IMR-90 (cell line): ENCODE data around the gene RPUSD2. TPM values are rescaled to one million over a fixed set of nuclear protein-coding genes. Genes with fewer than 3 reads are reported as not detected.

Experiments used
- ATAC-seq: fragments of 200-7000 bp; cut with Tn5 transposase; 2 replicates; pipeline ENCODE4 v1.9.1; 2020; ENCODE audit warnings: low read depth, mild to moderate bottlenecking, moderate library complexity
- BruUV-seq: library from RNA; stranded (reverse); fragments of 400-500 nt; replicated peaks from 2 replicates; lab custom pipeline; 2021; lab: Mats Ljungman, UMichigan
- CTCF ChIA-PET: fragments of 300-600 bp; formaldehyde crosslinking; extraction: SDS; loops from one replicate; lab custom pipeline; 2021; ENCODE audit warnings: antibody characterized with exemption; lab: Yijun Ruan, JAX
- POLR2A ChIA-PET: fragments of 300-600 bp; sonication (Branson Sonifier 250); formaldehyde crosslinking; loops from one replicate; lab custom pipeline; 2022; ENCODE audit warnings: antibody characterized with exemption; ENCODE audit not compliant: unreplicated experiment; lab: Charles Lee
- DNase-seq: peaks from one replicate; pipeline ENCODE4 v3.0.0; 2013
- H2AFZ ChIP-seq: replicated peaks from 2 replicates; pipeline ENCODE3; 2013; ENCODE audit warnings: low read length, mild to moderate bottlenecking; ENCODE audit not compliant: poor library complexity
- H2AK5ac ChIP-seq: 2 replicates; pipeline ENCODE4 v1.6.1; 2013; ENCODE audit warnings: low read depth, low read length, inconsistent platforms
- H2AK9ac ChIP-seq: replicated peaks from 2 replicates; pipeline ENCODE3; 2013; ENCODE audit warnings: mild to moderate bottlenecking, low read depth, low read length, moderate library complexity; ENCODE audit not compliant: poor library complexity
- H2BK120ac ChIP-seq: 2 replicates; pipeline ENCODE4 v1.6.1; 2013; ENCODE audit warnings: low read depth, low read length, inconsistent platforms
- H2BK15ac ChIP-seq: 3 replicates; pipeline ENCODE4 v1.6.1; 2013; ENCODE audit warnings: low read depth, low read length, inconsistent platforms
- H2BK20ac ChIP-seq: 2 replicates; pipeline ENCODE4 v1.6.1; 2013; ENCODE audit warnings: low read depth, mild to moderate bottlenecking, inconsistent platforms, low read length, moderate library complexity
- H2BK5ac ChIP-seq: 2 replicates; pipeline ENCODE4 v1.6.1; 2013; ENCODE audit warnings: mild to moderate bottlenecking, low read depth, low read length, inconsistent platforms; ENCODE audit not compliant: poor library complexity, severe bottlenecking
- H3K14ac ChIP-seq: replicated peaks from 2 replicates; pipeline ENCODE4 v1.6.1; 2013; ENCODE audit warnings: low read depth, low read length, inconsistent platforms
- H3K18ac ChIP-seq: 2 replicates; pipeline ENCODE4 v1.6.1; 2013; ENCODE audit warnings: low read depth, low read length, control low read depth
- H3K23ac ChIP-seq: 2 replicates; pipeline ENCODE4 v1.6.1; 2013; ENCODE audit warnings: low read depth, low read length, inconsistent platforms
- H3K27ac ChIP-seq: 2 replicates; pipeline ENCODE4 v1.5.1; 2013; ENCODE audit warnings: mild to moderate bottlenecking, control low read depth, low read length; ENCODE audit not compliant: insufficient read depth
- H3K27me3 ChIP-seq: 2 replicates; pipeline ENCODE4 v1.6.1; 2013; ENCODE audit warnings: low read length; ENCODE audit not compliant: control insufficient read depth, insufficient read depth
- H3K36me3 ChIP-seq: 2 replicates; pipeline ENCODE4 v1.6.1; 2013; ENCODE audit warnings: low read length, mixed read lengths; ENCODE audit not compliant: control insufficient read depth, insufficient read depth
- H3K4ac ChIP-seq: 2 replicates; pipeline ENCODE4 v1.6.1; 2013; ENCODE audit warnings: low read depth, low read length, inconsistent platforms
- H3K4me1 ChIP-seq: 2 replicates; pipeline ENCODE4 v1.6.1; 2013; ENCODE audit warnings: low read length, mixed read lengths; ENCODE audit not compliant: control insufficient read depth, insufficient read depth
- H3K4me2 ChIP-seq: 2 replicates; pipeline ENCODE4 v1.6.1; 2013; ENCODE audit warnings: low read depth, mild to moderate bottlenecking, control low read depth, low read length, moderate library complexity
- H3K4me3 ChIP-seq: 2 replicates; pipeline ENCODE4 v1.5.1; 2013; ENCODE audit warnings: low read depth, mild to moderate bottlenecking, control low read depth, low read length, moderate library complexity; ENCODE audit not compliant: insufficient read depth
- H3K56ac ChIP-seq: 2 replicates; pipeline ENCODE4 v1.6.1; 2013; ENCODE audit warnings: low read length, inconsistent platforms; ENCODE audit not compliant: insufficient read depth; ENCODE audit errors: extremely low read depth
- H3K79me1 ChIP-seq, 2 experiments: 2 replicates each; pipeline ENCODE4 v1.6.1; 2013; ENCODE audit warnings: low read length in 2 of 2, inconsistent platforms in 1 of 2, low read depth in 1 of 2
- H3K9ac ChIP-seq: 2 replicates; pipeline ENCODE4 v1.6.1; 2013; ENCODE audit warnings: low read depth, low read length, control low read depth
- H3K9me1 ChIP-seq: 2 replicates; pipeline ENCODE4 v1.6.1; 2013; ENCODE audit warnings: low read length, inconsistent platforms; ENCODE audit not compliant: insufficient read depth
- H3K9me3 ChIP-seq: 2 replicates; pipeline ENCODE4 v1.6.1; 2013; ENCODE audit warnings: low read length; ENCODE audit not compliant: control insufficient read depth, insufficient read depth
- H4K20me1 ChIP-seq: 2 replicates; pipeline ENCODE4 v1.6.1; 2013; ENCODE audit warnings: low read length, inconsistent platforms; ENCODE audit not compliant: insufficient read depth
- H4K5ac ChIP-seq: 2 replicates; pipeline ENCODE4 v1.6.1; 2013; ENCODE audit warnings: mild to moderate bottlenecking, low read depth, low read length, control low read depth
- H4K8ac ChIP-seq, 2 experiments: 2 replicates each; pipeline ENCODE4 v1.6.1; 2013; ENCODE audit warnings: low read depth in 2 of 2, low read length in 2 of 2, control low read depth in 1 of 2, inconsistent platforms in 1 of 2
- H4K91ac ChIP-seq: 2 replicates; pipeline ENCODE4 v1.6.1; 2013; ENCODE audit warnings: low read depth, low read length, inconsistent platforms; ENCODE audit not compliant: insufficient read depth
- FOS ChIP-seq: fragments of 150-350 bp; IDR thresholded peaks from 2 replicates; pipeline ENCODE4 v1.6.1; 2016; ENCODE audit warnings: low read depth, low read length
- POLR2A ChIP-seq: IDR thresholded peaks from 2 replicates; pipeline ENCODE4 v1.6.1; 2012; ENCODE audit warnings: mild to moderate bottlenecking, low read depth, low read length
- RCOR1 ChIP-seq: IDR thresholded peaks from 2 replicates; pipeline ENCODE4 v1.6.1; 2012; ENCODE audit warnings: mild to moderate bottlenecking, low read length, improper control_type of control experiment; ENCODE audit not compliant: insufficient replicate concordance
- RFX5 ChIP-seq: IDR thresholded peaks from 2 replicates; pipeline ENCODE4 v1.8.0; 2012; ENCODE audit warnings: low read depth, mild to moderate bottlenecking, low read length, moderate library complexity
- WGBS, 2 experiments: methylation state at CpG; one replicate each; pipeline versions ENCODE4 v1.1.5 to v1.1.7; 2013; ENCODE audit warnings: missing lambda C conversion rate in 2 of 2; ENCODE audit not compliant: insufficient read length in 1 of 2; ENCODE audit errors: extremely low coverage in 2 of 2; 5-methylcytosine and 5-hydroxymethylcytosine counted together
- dilution Hi-C: fragments of 300-500 bp; cut with HindIII; formaldehyde crosslinking; loops from one replicate; pipeline ENCODE4 v1.14.3; 2018; ENCODE audit warnings: low sequenced_read_pairs; ENCODE audit not compliant: unreplicated experiment
- in situ Hi-C: fragments of 300-500 bp; cut with MboI; formaldehyde crosslinking; loops from 3 replicates; pipeline ENCODE4 v1.14.3; 2019; ENCODE audit warnings: low sequenced_read_pairs, inconsistent platforms, mixed read lengths
- intact Hi-C: fragments of 100-400 bp; cut with micrococcal nuclease; formaldehyde crosslinking; loops from 2 replicates; pipeline ENCODE4 v1.10.0; 2022
- polyA plus RNA-seq, 3 experiments: library from polyadenylated mRNA; depleted of rRNA; stranded (reverse); fragments of >200 nt; gene quantifications; 2 replicates each; pipeline ENCODE4 v1.2.3, GENCODE V29; 2012; ENCODE audit warnings: low replicate concordance in 1 of 3
- total RNA-seq: library from RNA; depleted of rRNA; stranded (reverse); fragments of >200 nt; gene quantifications from 2 replicates; pipeline ENCODE4 v1.2.3, GENCODE V29; 2012
- TF ChIP-seq, protein P1 (sequence below): fragments of 150-350 bp; IDR thresholded peaks from 2 replicates; pipeline ENCODE4 v1.6.1; 2016; ENCODE audit warnings: low read depth, mild to moderate bottlenecking, low read length, moderate library complexity, borderline replicate concordance
- TF ChIP-seq, protein P2 (sequence below): conservative IDR thresholded peaks from 2 replicates; pipeline ENCODE4 v1.5.1; 2012; ENCODE audit warnings: mild to moderate bottlenecking, low read depth, low read length, improper control_type of control experiment

The RPUSD2 gene
- total and polyA plus RNA-seq, 2 of the 4 experiments (the other 2 are of a cell fraction) = 7.4 to 13.4 TPM

DNA sequence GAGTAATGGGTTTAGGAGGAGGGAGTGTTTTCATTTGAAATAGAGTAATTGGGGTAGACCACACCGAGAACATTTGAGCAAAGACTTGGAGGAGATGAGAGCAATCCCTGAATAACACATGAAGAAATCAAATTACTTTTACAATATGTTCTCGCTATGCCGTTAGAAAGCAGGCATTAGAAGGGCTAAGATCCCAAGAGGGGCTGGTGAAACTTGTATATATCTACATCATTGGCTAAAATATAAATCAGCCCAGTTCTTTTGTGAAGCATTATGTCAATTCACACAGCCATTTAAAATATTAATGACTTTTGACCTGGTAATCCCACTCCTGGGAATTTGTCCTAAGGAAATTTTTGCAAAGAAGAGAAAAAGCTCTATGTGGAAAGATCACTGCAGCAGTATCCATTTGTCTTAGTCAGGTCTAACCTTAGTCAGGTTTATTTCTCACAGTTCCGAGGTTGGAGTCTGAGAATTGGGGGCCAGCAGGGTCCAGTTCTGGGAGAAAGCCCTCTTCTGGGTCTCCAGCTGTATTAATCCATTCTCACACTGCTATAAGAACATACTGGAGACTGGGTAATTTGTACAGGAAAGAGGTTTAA is 35.2 kb upstream of the RPUSD2 start:
- Histone ChIP-seq H4K5ac (no peak overlapping the region), H2BK120ac (no peak overlapping the region), H3K23ac (no peak overlapping the region), H3K9me3 (no peaks in the 10 kb centered on the region), H3K27ac (no peak overlapping the region), H2AFZ (no peak overlapping the region), H3K18ac (no peak overlapping the region), H4K20me1 (no peaks in the 10 kb centered on the region), H3K4me2 (no peak overlapping the region), H3K9me1 (peaks cover 10% of the 10 kb centered on the region), H3K79me1 (no peaks in the 10 kb centered on the region), H2BK20ac (no peak overlapping the region), H2AK5ac (no peak overlapping the region), H3K4me1 (peaks cover 2% of the 10 kb centered on the region; the same call in 1 of the 2 replicates), H3K56ac (no peak overlapping the region), H3K27me3 (no peaks in the 10 kb centered on the region), H2BK5ac (no peak overlapping the region), H3K14ac (no peak overlapping the region), H3K9ac (no peak overlapping the region), H3K4ac (no peak overlapping the region), H2BK15ac (no peak overlapping the region), H2AK9ac (no peak overlapping the region), H3K36me3 (no peaks in the 10 kb centered on the region), H4K91ac (no peak overlapping the region), H4K8ac (no peak overlapping the region), H3K4me3 (no peak overlapping the region)
- TF ChIP-seq RFX5 = no peak
- TF ChIP-seq, protein P1, sequence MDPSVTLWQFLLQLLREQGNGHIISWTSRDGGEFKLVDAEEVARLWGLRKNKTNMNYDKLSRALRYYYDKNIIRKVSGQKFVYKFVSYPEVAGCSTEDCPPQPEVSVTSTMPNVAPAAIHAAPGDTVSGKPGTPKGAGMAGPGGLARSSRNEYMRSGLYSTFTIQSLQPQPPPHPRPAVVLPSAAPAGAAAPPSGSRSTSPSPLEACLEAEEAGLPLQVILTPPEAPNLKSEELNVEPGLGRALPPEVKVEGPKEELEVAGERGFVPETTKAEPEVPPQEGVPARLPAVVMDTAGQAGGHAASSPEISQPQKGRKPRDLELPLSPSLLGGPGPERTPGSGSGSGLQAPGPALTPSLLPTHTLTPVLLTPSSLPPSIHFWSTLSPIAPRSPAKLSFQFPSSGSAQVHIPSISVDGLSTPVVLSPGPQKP = no peak
- TF ChIP-seq FOS = no peak
- TF ChIP-seq RCOR1 = no peak
- TF ChIP-seq POLR2A = no peak
- TF ChIP-seq, protein P2, sequence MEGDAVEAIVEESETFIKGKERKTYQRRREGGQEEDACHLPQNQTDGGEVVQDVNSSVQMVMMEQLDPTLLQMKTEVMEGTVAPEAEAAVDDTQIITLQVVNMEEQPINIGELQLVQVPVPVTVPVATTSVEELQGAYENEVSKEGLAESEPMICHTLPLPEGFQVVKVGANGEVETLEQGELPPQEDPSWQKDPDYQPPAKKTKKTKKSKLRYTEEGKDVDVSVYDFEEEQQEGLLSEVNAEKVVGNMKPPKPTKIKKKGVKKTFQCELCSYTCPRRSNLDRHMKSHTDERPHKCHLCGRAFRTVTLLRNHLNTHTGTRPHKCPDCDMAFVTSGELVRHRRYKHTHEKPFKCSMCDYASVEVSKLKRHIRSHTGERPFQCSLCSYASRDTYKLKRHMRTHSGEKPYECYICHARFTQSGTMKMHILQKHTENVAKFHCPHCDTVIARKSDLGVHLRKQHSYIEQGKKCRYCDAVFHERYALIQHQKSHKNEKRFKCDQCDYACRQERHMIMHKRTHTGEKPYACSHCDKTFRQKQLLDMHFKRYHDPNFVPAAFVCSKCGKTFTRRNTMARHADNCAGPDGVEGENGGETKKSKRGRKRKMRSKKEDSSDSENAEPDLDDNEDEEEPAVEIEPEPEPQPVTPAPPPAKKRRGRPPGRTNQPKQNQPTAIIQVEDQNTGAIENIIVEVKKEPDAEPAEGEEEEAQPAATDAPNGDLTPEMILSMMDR = no peak
- in situ Hi-C loops = no loop called here
- POLR2A ChIA-PET = no interaction called here
- WGBS, 2 experiments = no CpG with 5 or more reads among the region's 4 CpGs
- intact Hi-C loops = no loop called here
- no TSS peak for BruUV-seq
- DNase-seq (no peak), ATAC-seq (no peak)
- dilution Hi-C loops = no loop called here
- CTCF ChIA-PET = no interaction called here
